ENCODE data around the gene USP3.
"Not testable (repeated sequence)": the region's sequence is repeated elsewhere in the genome, so short reads cannot be mapped to it uniquely, and the experiment has no call there.

Gene USP3

GRCh38 chr15:63513728-63514127 is 9.3 kb downstream of the USP3 start:
- DNase-seq (ENCODE audit: low read depth), result no peak

- peak; percentile 96 for DNase-seq (ENCODE audit: low read depth)
Observed at GRCh38 chr15:63514531-63514943, 10.1 kb downstream of the USP3 start.

- DNase-seq (ENCODE audit: low read depth), result no peak
Observed at GRCh38 chr15:63517202-63517601, 12.8 kb downstream of the USP3 start.

- no peak for DNase-seq (ENCODE audit: low read depth)
Observed at GRCh38 chr15:63517628-63518027, 13.2 kb downstream of the USP3 start.

- DNase-seq (ENCODE audit: low read depth), result no peak
Observed at GRCh38 chr15:63519041-63519440, 14.6 kb downstream of the USP3 start.

GRCh38 chr15:63519548-63520178 is 15.3 kb downstream of the USP3 start:
- no peak for DNase-seq (ENCODE audit: low read depth)

- DNase-seq (ENCODE audit: low read depth), result not testable (repeated sequence)
Observed at GRCh38 chr15:63520462-63520861, 16.1 kb downstream of the USP3 start.

- peak; percentile 74 for DNase-seq (ENCODE audit: low read depth)
Observed at GRCh38 chr15:63522225-63522578, 17.8 kb downstream of the USP3 start.

- DNase-seq (ENCODE audit: low read depth), result peak; percentile 69
Observed at GRCh38 chr15:63523306-63523990, 19.1 kb downstream of the USP3 start.

- peak; percentile 16 for DNase-seq (ENCODE audit: low read depth)
Observed at GRCh38 chr15:63524316-63525015, 20.1 kb downstream of the USP3 start.

- no peak for DNase-seq (ENCODE audit: low read depth)
Observed at GRCh38 chr15:63526401-63526800, 22.0 kb downstream of the USP3 start.

GRCh38 chr15:63528138-63528659 is 23.8 kb downstream of the USP3 start:
- DNase-seq (ENCODE audit: low read depth), result no peak

- DNase-seq (ENCODE audit: low read depth), result no peak
Observed at GRCh38 chr15:63530235-63530634, 25.8 kb downstream of the USP3 start.

GRCh38 chr15:63530752-63531299 is 26.4 kb downstream of the USP3 start:
- no peak for DNase-seq (ENCODE audit: low read depth)

- DNase-seq (ENCODE audit: low read depth), result no peak
Observed at GRCh38 chr15:63531586-63531985, 27.2 kb downstream of the USP3 start.

GRCh38 chr15:63532307-63532744 is 27.9 kb downstream of the USP3 start:
- peak; percentile 54 for DNase-seq (ENCODE audit: low read depth)

GRCh38 chr15:63534888-63535287 is 30.5 kb downstream of the USP3 start:
- not testable (repeated sequence) for DNase-seq (ENCODE audit: low read depth)

GRCh38 chr15:63535689-63536088 is 31.3 kb downstream of the USP3 start:
- DNase-seq (ENCODE audit: low read depth), result no peak

- no peak for DNase-seq (ENCODE audit: low read depth)
Observed at GRCh38 chr15:63538876-63539275, 34.5 kb downstream of the USP3 start.

GRCh38 chr15:63539521-63539920 is 35.1 kb downstream of the USP3 start:
- no peak for DNase-seq (ENCODE audit: low read depth)

- DNase-seq (ENCODE audit: low read depth), result no peak
Observed at GRCh38 chr15:63539998-63540397, 35.6 kb downstream of the USP3 start.

- no peak for DNase-seq (ENCODE audit: low read depth)
Observed at GRCh38 chr15:63540449-63540848, 36.1 kb downstream of the USP3 start.

Measured in amniotic epithelial cell (primary cell).